WTC11 (cell line): Measurements from ENCODE around the gene HMGN4.

ENCODE experiments used
- CTCF ChIP-seq: fragments of 200-600 bp; IDR thresholded peaks from 2 replicates; pipeline ENCODE4 v1.8.0; 2022; ENCODE audit warnings: antibody characterized with exemption
- NR1H2 ChIP-seq: sonication (generic); formaldehyde crosslinking; IDR thresholded peaks from 2 replicates; pipeline ENCODE4 v1.9.0; 2021; ENCODE audit warnings: mild to moderate bottlenecking, moderate library complexity, missing genetic modification reagents
- ZBTB21 ChIP-seq: sonication (generic); formaldehyde crosslinking; IDR thresholded peaks from 2 replicates; pipeline ENCODE4 v1.8.1; 2023; ENCODE audit warnings: mild to moderate bottlenecking, missing genetic modification reagents, borderline replicate concordance
- ZNF396 ChIP-seq: fragments of 250-450 bp; sonication (Bioruptor Pico); IDR thresholded peaks from 2 replicates; pipeline ENCODE4 v1.8.0; 2021; ENCODE audit warnings: mild to moderate bottlenecking, moderate library complexity, borderline replicate concordance

- TF ChIP-seq CTCF, result no peak
- TF ChIP-seq NR1H2 (CRISPR knock-in tag), result no peak
- TF ChIP-seq ZBTB21 (CRISPR knock-in tag), result no peak
- no peak for TF ChIP-seq ZNF396 (CRISPR knock-in tag)
These were observed 16.2 kb downstream of the HMGN4 start for GRCh38 chr6:26554447-26554696.
